ENCODE measurements around the gene RADX.

GRCh38 chrX:106585478-106585877 is 26.3 kb upstream of the RADX start:
- TF ChIP-seq CTCF (optimal IDR thresholded peaks at IDR 0.05 in 1 of 3, IDR thresholded peaks at IDR 0.05 in 1 of 3, conservative IDR thresholded peaks at IDR 0.05 in 1 of 3; ENCODE audit: extremely low read depth in 1 of 3, insufficient read depth in 2 of 3, low read length in 3 of 3) (no peak), EZH2 (IDR thresholded peaks at IDR 0.05; ENCODE audit: low read length) (no peak)

Data from keratinocyte (primary cell).